HG02678 (cell line): ENCODE measurements around the gene GPD2.
"Not testable (repeated sequence)": the region's sequence is repeated elsewhere in the genome, so short reads cannot be mapped to it uniquely, and the experiment has no call there.

ENCODE experiments used
- ATAC-seq: cut with Tn5 transposase; IDR thresholded peaks from one replicate; pipeline ENCODE4 v1.9.1; 2021; ENCODE audit warnings: mild to moderate bottlenecking, moderate library complexity; ENCODE audit not compliant: unreplicated experiment

Gene GPD2

GRCh38 chr2:156580501-156580900 lies 144.3 kb downstream of the GPD2 start:
- no peak for ATAC-seq

- ATAC-seq = no peak
These were observed 145.1 kb downstream of the GPD2 start for GRCh38 chr2:156581280-156581679.

- ATAC-seq = no peak
These were observed 149.3 kb downstream of the GPD2 start for GRCh38 chr2:156585457-156585856.

GRCh38 chr2:156586621-156587020 lies 150.4 kb downstream of the GPD2 start:
- no peak for ATAC-seq

GRCh38 chr2:156589381-156590079 lies 153.4 kb downstream of the GPD2 start:
- ATAC-seq = peak; percentile 77

GRCh38 chr2:156590085-156590739 lies 154.0 kb downstream of the GPD2 start:
- no peak for ATAC-seq

- no peak for ATAC-seq
These were observed 156.8 kb downstream of the GPD2 start for GRCh38 chr2:156592809-156593593.

- ATAC-seq = no peak
These were observed 157.4 kb downstream of the GPD2 start for GRCh38 chr2:156593594-156593921.

GRCh38 chr2:156598563-156598962 lies 162.4 kb downstream of the GPD2 start:
- ATAC-seq = no peak

GRCh38 chr2:156600196-156600595 lies 164.0 kb downstream of the GPD2 start:
- no peak for ATAC-seq

- ATAC-seq = no peak
These were observed 165.8 kb downstream of the GPD2 start for GRCh38 chr2:156601855-156602551.

GRCh38 chr2:156602552-156602933 lies 166.4 kb downstream of the GPD2 start:
- ATAC-seq = no peak

GRCh38 chr2:156615836-156616322 lies 179.7 kb downstream of the GPD2 start:
- ATAC-seq = no peak

GRCh38 chr2:156618071-156618470 lies 181.9 kb downstream of the GPD2 start:
- ATAC-seq = not testable (repeated sequence)

- ATAC-seq = no peak
These were observed 182.9 kb downstream of the GPD2 start for GRCh38 chr2:156619021-156619539.

GRCh38 chr2:156622491-156622890 lies 186.3 kb downstream of the GPD2 start:
- ATAC-seq = no peak

- no peak for ATAC-seq
These were observed 189.4 kb downstream of the GPD2 start for GRCh38 chr2:156625360-156626170.

GRCh38 chr2:156626931-156627330 lies 190.8 kb downstream of the GPD2 start:
- no peak for ATAC-seq

GRCh38 chr2:156630579-156631337 lies 194.6 kb downstream of the GPD2 start:
- ATAC-seq = no peak
